Thyroid gland (tissue), 4 donors: ENCODE results near the gene SUPT3H.
"Not testable (repeated sequence)": the region's sequence is repeated elsewhere in the genome, so short reads cannot be mapped to it uniquely, and the experiment has no call there.

ENCODE experiments used
- POLR2A ChIP-seq, 2 donors: fragments of 450-650 bp; IDR thresholded peaks; one replicate each; pipeline ENCODE4 v1.6.1; 2017; ENCODE audit warnings: antibody characterized with exemption in 2 of 2, mild to moderate bottlenecking in 2 of 2, moderate library complexity in 1 of 2
- TF ChIP-seq, protein P1 (sequence below), 6 experiments: fragments of 200-600 bp in 3 of 6; fragments of 450-650 bp in 3 of 6; sonication (generic) in 3 of 6; IDR thresholded peaks; one replicate each; pipeline ENCODE4 v1.5.1; 2016 to 2019; ENCODE audit warnings: antibody characterized with exemption in 6 of 6, mild to moderate bottlenecking in 2 of 6, inconsistent platforms in 1 of 6, moderate library complexity in 1 of 6

DNA sequence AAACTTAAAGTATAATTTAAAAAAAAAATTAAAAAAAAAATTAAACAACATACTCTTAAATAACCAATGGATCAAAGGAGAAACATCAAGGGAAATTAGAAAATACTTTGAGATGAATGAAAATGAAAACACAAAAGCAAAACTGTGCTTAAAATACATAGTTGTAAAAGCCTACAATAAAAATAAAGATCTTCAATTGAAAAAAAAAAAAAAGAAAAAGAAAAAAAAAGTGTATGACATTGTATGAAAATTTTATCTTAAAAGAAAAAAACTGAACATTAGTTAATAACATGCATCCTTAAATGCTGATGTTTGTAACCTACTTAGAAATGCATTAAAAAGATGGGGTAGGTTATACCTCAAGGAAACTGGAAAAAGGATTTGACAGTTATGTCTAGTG, 501.1 kb downstream of the SUPT3H start:
- TF ChIP-seq, protein P1, sequence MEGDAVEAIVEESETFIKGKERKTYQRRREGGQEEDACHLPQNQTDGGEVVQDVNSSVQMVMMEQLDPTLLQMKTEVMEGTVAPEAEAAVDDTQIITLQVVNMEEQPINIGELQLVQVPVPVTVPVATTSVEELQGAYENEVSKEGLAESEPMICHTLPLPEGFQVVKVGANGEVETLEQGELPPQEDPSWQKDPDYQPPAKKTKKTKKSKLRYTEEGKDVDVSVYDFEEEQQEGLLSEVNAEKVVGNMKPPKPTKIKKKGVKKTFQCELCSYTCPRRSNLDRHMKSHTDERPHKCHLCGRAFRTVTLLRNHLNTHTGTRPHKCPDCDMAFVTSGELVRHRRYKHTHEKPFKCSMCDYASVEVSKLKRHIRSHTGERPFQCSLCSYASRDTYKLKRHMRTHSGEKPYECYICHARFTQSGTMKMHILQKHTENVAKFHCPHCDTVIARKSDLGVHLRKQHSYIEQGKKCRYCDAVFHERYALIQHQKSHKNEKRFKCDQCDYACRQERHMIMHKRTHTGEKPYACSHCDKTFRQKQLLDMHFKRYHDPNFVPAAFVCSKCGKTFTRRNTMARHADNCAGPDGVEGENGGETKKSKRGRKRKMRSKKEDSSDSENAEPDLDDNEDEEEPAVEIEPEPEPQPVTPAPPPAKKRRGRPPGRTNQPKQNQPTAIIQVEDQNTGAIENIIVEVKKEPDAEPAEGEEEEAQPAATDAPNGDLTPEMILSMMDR (IDR thresholded peaks at IDR 0.05), result not testable (repeated sequence)
- TF ChIP-seq POLR2A (IDR thresholded peaks at IDR 0.05), result not testable (repeated sequence)
